Measurements from ENCODE around the gene ADAMTS17.

DNA sequence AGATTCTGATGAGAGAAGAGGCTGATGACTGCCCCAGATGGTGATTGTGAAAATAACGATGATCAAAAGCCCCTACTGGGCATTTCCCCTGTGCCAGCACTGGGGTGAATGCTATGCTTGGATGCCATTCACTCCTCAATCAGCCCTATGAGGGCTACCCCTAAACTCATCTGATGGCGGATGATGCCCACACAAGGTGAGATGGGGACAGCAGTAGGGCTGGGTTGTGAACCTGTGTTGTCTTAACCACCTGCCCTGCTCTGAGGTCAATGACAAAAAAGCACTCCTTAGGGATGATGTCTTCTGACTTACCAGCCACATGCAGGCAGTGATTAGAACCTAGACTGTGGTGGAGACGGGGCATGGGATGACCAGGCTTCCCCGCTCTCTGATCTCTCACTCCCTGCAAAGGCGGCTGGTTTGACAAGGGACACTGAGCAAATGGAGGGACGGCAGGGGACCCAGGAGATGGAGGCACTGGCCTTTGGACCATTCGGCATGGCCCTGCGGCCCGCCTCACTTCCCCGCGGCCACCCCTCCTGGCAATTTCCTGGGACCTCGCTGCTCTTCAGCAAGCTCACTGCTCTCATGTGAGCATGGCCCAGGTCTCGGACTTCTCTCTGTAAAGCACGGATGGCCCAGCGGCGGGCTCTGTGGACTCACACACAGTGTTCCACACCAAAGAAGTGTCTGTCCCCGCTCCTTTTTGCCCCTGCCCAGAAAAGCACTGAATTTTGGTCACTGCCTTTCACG lies 357.1 kb downstream of the ADAMTS17 start:
- TF ChIP-seq, protein P1, sequence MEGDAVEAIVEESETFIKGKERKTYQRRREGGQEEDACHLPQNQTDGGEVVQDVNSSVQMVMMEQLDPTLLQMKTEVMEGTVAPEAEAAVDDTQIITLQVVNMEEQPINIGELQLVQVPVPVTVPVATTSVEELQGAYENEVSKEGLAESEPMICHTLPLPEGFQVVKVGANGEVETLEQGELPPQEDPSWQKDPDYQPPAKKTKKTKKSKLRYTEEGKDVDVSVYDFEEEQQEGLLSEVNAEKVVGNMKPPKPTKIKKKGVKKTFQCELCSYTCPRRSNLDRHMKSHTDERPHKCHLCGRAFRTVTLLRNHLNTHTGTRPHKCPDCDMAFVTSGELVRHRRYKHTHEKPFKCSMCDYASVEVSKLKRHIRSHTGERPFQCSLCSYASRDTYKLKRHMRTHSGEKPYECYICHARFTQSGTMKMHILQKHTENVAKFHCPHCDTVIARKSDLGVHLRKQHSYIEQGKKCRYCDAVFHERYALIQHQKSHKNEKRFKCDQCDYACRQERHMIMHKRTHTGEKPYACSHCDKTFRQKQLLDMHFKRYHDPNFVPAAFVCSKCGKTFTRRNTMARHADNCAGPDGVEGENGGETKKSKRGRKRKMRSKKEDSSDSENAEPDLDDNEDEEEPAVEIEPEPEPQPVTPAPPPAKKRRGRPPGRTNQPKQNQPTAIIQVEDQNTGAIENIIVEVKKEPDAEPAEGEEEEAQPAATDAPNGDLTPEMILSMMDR (IDR thresholded peaks at IDR 0.05) = no peak
- TF ChIP-seq POLR2A (IDR thresholded peaks at IDR 0.05) = no peak
